22Rv1 (cell line): ENCODE measurements around the gene C11orf54.

ENCODE experiments used
- ZFX ChIP-seq: fragments of 450-650 bp; IDR thresholded peaks from 2 replicates; pipeline ENCODE4 v1.6.1; 2017; ENCODE audit warnings: antibody characterized with exemption, borderline replicate concordance
- TF ChIP-seq, protein P1 (sequence below): fragments of 450-650 bp; IDR thresholded peaks from 2 replicates; pipeline ENCODE4 v1.5.1; 2017; ENCODE audit warnings: mild to moderate bottlenecking

DNA sequence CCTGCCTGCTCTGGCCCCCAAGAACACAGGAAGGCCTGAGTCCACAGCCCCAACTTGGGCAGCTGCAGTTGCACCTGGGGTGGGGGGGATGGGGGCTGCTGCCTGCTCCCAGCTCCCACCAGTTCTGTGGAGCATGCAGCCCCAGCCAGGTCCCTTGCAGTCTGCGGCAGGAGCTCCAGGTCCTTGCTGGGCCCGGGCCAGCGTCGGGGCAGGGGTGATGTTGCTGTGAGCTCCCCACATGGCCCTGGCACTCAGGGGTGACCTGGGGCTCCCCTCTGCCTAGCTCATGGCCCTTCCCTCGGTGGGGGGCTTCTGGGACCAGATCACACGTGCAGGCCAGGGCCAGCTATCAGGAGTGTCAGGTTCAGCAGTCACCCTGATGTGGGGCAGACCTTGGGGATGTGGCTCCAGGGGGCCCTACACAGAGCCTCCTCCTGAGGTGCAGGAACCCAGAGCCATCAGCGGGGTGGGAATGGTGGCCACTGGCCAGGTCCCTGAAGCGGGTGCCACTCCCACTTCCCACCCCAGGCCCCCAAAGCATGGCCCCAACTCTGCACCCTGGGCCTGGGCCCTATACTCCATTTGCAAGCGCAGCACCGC, 32.2 kb downstream of the C11orf54 start:
- TF ChIP-seq, protein P1, sequence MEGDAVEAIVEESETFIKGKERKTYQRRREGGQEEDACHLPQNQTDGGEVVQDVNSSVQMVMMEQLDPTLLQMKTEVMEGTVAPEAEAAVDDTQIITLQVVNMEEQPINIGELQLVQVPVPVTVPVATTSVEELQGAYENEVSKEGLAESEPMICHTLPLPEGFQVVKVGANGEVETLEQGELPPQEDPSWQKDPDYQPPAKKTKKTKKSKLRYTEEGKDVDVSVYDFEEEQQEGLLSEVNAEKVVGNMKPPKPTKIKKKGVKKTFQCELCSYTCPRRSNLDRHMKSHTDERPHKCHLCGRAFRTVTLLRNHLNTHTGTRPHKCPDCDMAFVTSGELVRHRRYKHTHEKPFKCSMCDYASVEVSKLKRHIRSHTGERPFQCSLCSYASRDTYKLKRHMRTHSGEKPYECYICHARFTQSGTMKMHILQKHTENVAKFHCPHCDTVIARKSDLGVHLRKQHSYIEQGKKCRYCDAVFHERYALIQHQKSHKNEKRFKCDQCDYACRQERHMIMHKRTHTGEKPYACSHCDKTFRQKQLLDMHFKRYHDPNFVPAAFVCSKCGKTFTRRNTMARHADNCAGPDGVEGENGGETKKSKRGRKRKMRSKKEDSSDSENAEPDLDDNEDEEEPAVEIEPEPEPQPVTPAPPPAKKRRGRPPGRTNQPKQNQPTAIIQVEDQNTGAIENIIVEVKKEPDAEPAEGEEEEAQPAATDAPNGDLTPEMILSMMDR: no peak
- TF ChIP-seq ZFX: no peak
